PFSK-1 (cell line): ENCODE data around the gene MRTFB.

Experiments used
- FOXP2 ChIP-seq: optimal IDR thresholded peaks from 2 replicates; pipeline ENCODE3; 2011; ENCODE audit warnings: borderline replicate concordance, control low read depth, inconsistent platforms; ENCODE audit not compliant: insufficient read depth; ENCODE audit errors: extremely low read length, extremely low read depth
- SIN3A ChIP-seq: IDR thresholded peaks from 2 replicates; pipeline ENCODE4 v1.6.1; 2012; ENCODE audit warnings: mild to moderate bottlenecking, low read length, moderate library complexity, borderline replicate concordance; ENCODE audit not compliant: insufficient read depth

DNA sequence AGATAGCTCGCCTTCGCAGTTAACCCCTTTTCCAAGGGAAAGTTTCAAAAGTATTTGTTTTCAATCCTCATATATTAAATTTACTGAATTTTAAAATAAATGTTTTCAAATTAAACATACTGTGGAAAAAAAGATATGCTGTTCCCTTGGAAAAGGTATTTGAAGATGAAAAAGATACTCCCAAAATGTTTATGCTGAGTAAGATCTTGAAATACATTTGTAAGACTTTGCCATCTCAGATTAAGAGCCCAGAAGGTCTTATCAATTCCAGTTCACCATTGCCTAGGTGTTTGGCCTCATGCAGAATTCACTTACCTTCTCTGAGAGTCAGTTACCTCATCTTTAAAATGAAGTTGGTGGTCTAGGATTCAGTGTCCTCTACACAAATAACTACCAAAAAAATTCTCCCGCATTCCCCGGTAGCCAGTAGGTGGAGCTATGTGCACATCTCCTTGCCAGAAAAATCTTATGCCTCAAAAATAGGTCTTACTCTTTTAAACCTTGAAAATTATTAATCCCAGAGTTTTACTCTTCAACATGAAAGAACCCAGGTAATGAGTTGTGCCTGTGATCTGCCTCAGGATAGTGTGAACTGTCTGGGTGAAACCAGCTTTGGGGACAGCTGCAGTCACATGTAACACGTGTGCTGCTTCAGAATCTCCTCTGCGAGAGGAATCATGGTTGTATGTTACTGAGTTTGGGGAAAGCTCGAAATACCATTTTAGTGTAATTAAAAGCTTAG lies 178.3 kb downstream of the MRTFB start:
- TF ChIP-seq SIN3A (no peak), FOXP2 (no peak)
